ENCODE data around the gene DBF4. TPM values are rescaled to one million over a fixed set of nuclear protein-coding genes. Genes with fewer than 3 reads are reported as not detected.
"Not testable (repeated sequence)": the region's sequence is repeated elsewhere in the genome, so short reads cannot be mapped to it uniquely, and the experiment has no call there.

Gene DBF4
- total RNA-seq, 1 donor from 2014 or later = 72.3 TPM

GRCh38 chr7:87941138-87941537 is 64.8 kb downstream of the DBF4 start:
- no peaks in the 10 kb centered on the region for H3K4me1 Mint-ChIP-seq (ENCODE audit: low read depth)
- no peak overlapping the region for H3K27ac Mint-ChIP-seq
- H3K9me3 Mint-ChIP-seq = no peaks in the 10 kb centered on the region
- H3K4me3 Mint-ChIP-seq (ENCODE audit: low read depth) = no peak overlapping the region
- H3K36me3 Mint-ChIP-seq (ENCODE audit: low read depth) = no peaks in the 10 kb centered on the region
- intact Hi-C loops (cut with micrococcal nuclease) = no loop called here
- H3K27me3 Mint-ChIP-seq (ENCODE audit: low read depth) = peaks cover 4% of the 10 kb centered on the region
- no peak for DNase-seq (ENCODE audit: low spot score)

GRCh38 chr7:87944547-87944946 is 68.3 kb downstream of the DBF4 start:
- no peak for DNase-seq (ENCODE audit: low spot score)
- Mint-ChIP-seq H3K27me3 (ENCODE audit: low read depth) (no peaks in the 10 kb centered on the region), H3K27ac (no peak overlapping the region), H3K4me1 (ENCODE audit: low read depth) (no peaks in the 10 kb centered on the region), H3K36me3 (ENCODE audit: low read depth) (no peaks in the 10 kb centered on the region), H3K9me3 (no peaks in the 10 kb centered on the region), H3K4me3 (ENCODE audit: low read depth) (no peak overlapping the region)
- intact Hi-C loops (cut with micrococcal nuclease) = no loop called here

GRCh38 chr7:87945926-87946325 is 69.6 kb downstream of the DBF4 start:
- H3K9me3 Mint-ChIP-seq; H3K27ac Mint-ChIP-seq; DNase-seq (ENCODE audit: low spot score); H3K27me3 Mint-ChIP-seq (ENCODE audit: low read depth); H3K4me3 Mint-ChIP-seq (ENCODE audit: low read depth); H3K4me1 Mint-ChIP-seq (ENCODE audit: low read depth); intact Hi-C loops (cut with micrococcal nuclease); H3K36me3 Mint-ChIP-seq (ENCODE audit: low read depth): not testable (repeated sequence)

GRCh38 chr7:87948371-87948770 is 72.1 kb downstream of the DBF4 start:
- Mint-ChIP-seq H3K27me3 (ENCODE audit: low read depth) (no peaks in the 10 kb centered on the region), H3K4me3 (ENCODE audit: low read depth) (no peak overlapping the region), H3K4me1 (ENCODE audit: low read depth) (no peaks in the 10 kb centered on the region), H3K36me3 (ENCODE audit: low read depth) (no peaks in the 10 kb centered on the region), H3K9me3 (no peaks in the 10 kb centered on the region), H3K27ac (no peak overlapping the region)
- intact Hi-C loops (cut with micrococcal nuclease) = no loop called here
- no peak for DNase-seq (ENCODE audit: low spot score)

Other genes starting within 250 kb of the DBF4 start
- gene RUNDC3B, start 248.1 kb upstream of the DBF4 start, total RNA-seq = 0.21 TPM in 1 of 2 replicates, not detected in the other
- 48.7 and 49.3 TPM in 2 replicates for gene SLC25A40, start 133 bp upstream of the DBF4 start, total RNA-seq
- gene ADAM22, start 57.8 kb downstream of the DBF4 start, total RNA-seq = 3.7 and 4.0 TPM in 2 replicates